Measurements from ENCODE around the gene INPP5K. TPM values are rescaled to one million over a fixed set of nuclear protein-coding genes. Genes with fewer than 3 reads are reported as not detected.

INPP5K gene
- total and polyA plus RNA-seq, 2 experiments from 2014 or later: 36.1 to 42.3 TPM

- in situ Hi-C loops (cut with MboI): no loop called here
- peak overlapping the region; percentile 82 for H3K4me3 ChIP-seq
- 0 to 3% methylated on average over 10 to 52 of the region's 62 CpGs for WGBS, 2 experiments (ENCODE audit: low coverage in 1 of 2, low lambda C conversion rate in 2 of 2, missing lambda C conversion rate in 2 of 2)
- TF ChIP-seq EZH2phosphoT487 (IDR thresholded peaks at IDR 0.05; ENCODE audit: insufficient read depth, low read depth): no peak
- no peak for TF ChIP-seq EZH2 (IDR thresholded peaks at IDR 0.05; ENCODE audit: insufficient read depth, poor library complexity, severe bottlenecking)
- peaks cover 46% of the 10 kb centered on the region for H3K79me2 ChIP-seq (ENCODE audit: insufficient read depth)
- H3K4me2 ChIP-seq (ENCODE audit: unreplicated experiment): peak overlapping the region; percentile 80
- peak; percentile 68 for DNase-seq
- H3K9ac ChIP-seq: peak overlapping the region; percentile 89
- no peaks in the 10 kb centered on the region for H3K9me3 ChIP-seq (ENCODE audit: low read depth)
- no peaks in the 10 kb centered on the region for H3K9me2 ChIP-seq (ENCODE audit: insufficient read depth)
- no peaks in the 10 kb centered on the region for H3K27me3 ChIP-seq (replicated peaks; ENCODE audit: insufficient read depth)
- peaks cover 11% of the 10 kb centered on the region for H3F3A ChIP-seq (ENCODE audit: insufficient read depth)
- no peak overlapping the region for H2AFZ ChIP-seq
- H4K20me1 ChIP-seq (ENCODE audit: insufficient read depth): peaks cover 6% of the 10 kb centered on the region; the same call in 1 of the 2 replicates
- peak overlapping the region; percentile 79 for H3K27ac ChIP-seq
- H3K36me3 ChIP-seq (ENCODE audit: low read depth): no peaks in the 10 kb centered on the region
- peaks cover 22% of the 10 kb centered on the region for H3K4me1 ChIP-seq (ENCODE audit: insufficient read depth)
Observed at GRCh38 chr17:1562176-1562643, 45.8 kb upstream of the INPP5K start.

GRCh38 chr17:1561420-1562175 lies 45.2 kb upstream of the INPP5K start:
- Histone ChIP-seq H3K79me2 (ENCODE audit: insufficient read depth) (peaks cover 47% of the 10 kb centered on the region), H3K36me3 (ENCODE audit: low read depth) (no peaks in the 10 kb centered on the region), H3K4me1 (ENCODE audit: insufficient read depth) (peaks cover 28% of the 10 kb centered on the region), H3K4me2 (ENCODE audit: unreplicated experiment) (peak overlapping the region; percentile 80), H3K9ac (peak overlapping the region; percentile 89), H3K27ac (peak overlapping the region; percentile 79), H3F3A (ENCODE audit: insufficient read depth) (peaks cover 15% of the 10 kb centered on the region), H3K4me3 (peak overlapping the region; percentile 82), H2AFZ (no peak overlapping the region), H3K9me2 (ENCODE audit: insufficient read depth) (no peaks in the 10 kb centered on the region), H4K20me1 (ENCODE audit: insufficient read depth) (peaks cover 6% of the 10 kb centered on the region; the same call in 1 of the 2 replicates), H3K9me3 (ENCODE audit: low read depth) (no peaks in the 10 kb centered on the region), H3K27me3 (replicated peaks; ENCODE audit: insufficient read depth) (no peaks in the 10 kb centered on the region)
- in situ Hi-C loops (cut with MboI): no loop called here
- peak; percentile 69 for DNase-seq
- TF ChIP-seq EZH2 (IDR thresholded peaks at IDR 0.05; ENCODE audit: insufficient read depth, poor library complexity, severe bottlenecking): no peak
- TF ChIP-seq EZH2phosphoT487 (IDR thresholded peaks at IDR 0.05; ENCODE audit: insufficient read depth, low read depth): no peak
- WGBS, 2 experiments (ENCODE audit: low coverage in 1 of 2, low lambda C conversion rate in 2 of 2, missing lambda C conversion rate in 2 of 2): 2 to 7% methylated on average over 20 to 36 of the region's 47 CpGs

- Histone ChIP-seq H3K4me2 (ENCODE audit: unreplicated experiment) (peak overlapping the region; percentile 80), H3K27me3 (replicated peaks; ENCODE audit: insufficient read depth) (no peaks in the 10 kb centered on the region), H3K4me1 (ENCODE audit: insufficient read depth) (peaks cover 29% of the 10 kb centered on the region), H3K4me3 (peak overlapping the region; percentile 82), H3K27ac (no peak overlapping the region), H3K9ac (peak overlapping the region; percentile 89), H3K9me2 (ENCODE audit: insufficient read depth) (no peaks in the 10 kb centered on the region), H3K36me3 (ENCODE audit: low read depth) (no peaks in the 10 kb centered on the region), H3K79me2 (ENCODE audit: insufficient read depth) (peaks cover 54% of the 10 kb centered on the region), H3F3A (ENCODE audit: insufficient read depth) (peaks cover 15% of the 10 kb centered on the region), H2AFZ (no peak overlapping the region), H3K9me3 (ENCODE audit: low read depth) (no peaks in the 10 kb centered on the region), H4K20me1 (ENCODE audit: insufficient read depth) (peaks cover 6% of the 10 kb centered on the region; the same call in 1 of the 2 replicates)
- in situ Hi-C loops (cut with MboI): no loop called here
- WGBS, 2 experiments (ENCODE audit: low coverage in 1 of 2, low lambda C conversion rate in 2 of 2, missing lambda C conversion rate in 2 of 2): 73 to 77% methylated on average over 7 of the region's 7 CpGs
- DNase-seq: peak; percentile 18
- no peak for TF ChIP-seq EZH2 (IDR thresholded peaks at IDR 0.05; ENCODE audit: insufficient read depth, poor library complexity, severe bottlenecking)
- TF ChIP-seq EZH2phosphoT487 (IDR thresholded peaks at IDR 0.05; ENCODE audit: insufficient read depth, low read depth): no peak
Observed at GRCh38 chr17:1560858-1561355, 44.5 kb upstream of the INPP5K start.

DNA sequence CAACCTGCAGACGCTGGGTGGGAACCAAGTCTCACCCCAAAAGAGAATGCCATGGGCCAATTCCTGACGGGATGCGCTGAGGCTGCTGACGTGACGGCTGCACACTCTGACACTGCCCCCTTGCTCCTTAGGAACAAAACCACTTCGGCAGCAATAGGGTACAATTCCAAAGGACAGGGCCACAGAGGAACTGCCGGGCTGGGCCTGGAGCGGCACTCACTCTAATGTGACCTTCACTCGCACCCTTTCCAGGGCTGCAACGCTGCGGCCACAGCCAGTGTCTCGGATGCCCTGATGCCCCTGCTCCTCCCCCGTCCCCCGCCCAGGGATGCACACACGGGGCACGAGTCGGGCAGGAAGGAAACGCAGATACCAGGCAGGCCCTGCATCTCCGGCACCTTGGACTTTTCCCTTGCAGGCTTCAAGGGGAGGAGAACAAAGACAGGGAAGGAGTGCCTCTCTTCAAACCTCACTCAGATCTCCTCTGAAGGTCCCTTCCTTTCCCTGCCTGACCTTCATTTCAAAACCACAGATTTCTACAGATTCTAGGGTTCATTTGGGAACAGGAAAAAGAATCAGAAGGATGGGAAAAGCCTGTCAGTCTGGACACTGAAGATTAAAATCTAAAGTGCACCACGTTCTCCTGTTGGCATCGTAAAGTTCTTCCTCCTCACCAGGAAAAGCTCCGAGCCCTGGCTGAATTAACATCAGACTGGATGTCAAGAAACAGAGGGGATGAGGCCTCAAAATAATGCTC lies 43.9 kb upstream of the INPP5K start:
- Histone ChIP-seq H3F3A (ENCODE audit: insufficient read depth) (peaks cover 15% of the 10 kb centered on the region), H4K20me1 (ENCODE audit: insufficient read depth) (peaks cover 6% of the 10 kb centered on the region; the same call in 1 of the 2 replicates), H3K4me3 (0 out of 2 replicates have a peak overlapping the region, but pooled peaks have one; percentile 82), H3K9me2 (ENCODE audit: insufficient read depth) (no peaks in the 10 kb centered on the region), H3K9me3 (ENCODE audit: low read depth) (no peaks in the 10 kb centered on the region), H3K27ac (no peak overlapping the region), H3K9ac (peak overlapping the region; percentile 89; the same call in 1 of the 2 replicates), H3K79me2 (ENCODE audit: insufficient read depth) (peaks cover 61% of the 10 kb centered on the region), H3K27me3 (replicated peaks; ENCODE audit: insufficient read depth) (no peaks in the 10 kb centered on the region), H2AFZ (no peak overlapping the region), H3K4me1 (ENCODE audit: insufficient read depth) (peaks cover 29% of the 10 kb centered on the region), H3K36me3 (ENCODE audit: low read depth) (no peaks in the 10 kb centered on the region), H3K4me2 (ENCODE audit: unreplicated experiment) (peak overlapping the region; percentile 80)
- in situ Hi-C loops (cut with MboI): no loop called here
- no peak for DNase-seq
- 74 to 84% methylated on average over 22 of the region's 22 CpGs for WGBS, 2 experiments (ENCODE audit: low coverage in 1 of 2, low lambda C conversion rate in 2 of 2, missing lambda C conversion rate in 2 of 2)
- TF ChIP-seq EZH2phosphoT487 (IDR thresholded peaks at IDR 0.05; ENCODE audit: insufficient read depth, low read depth): no peak
- TF ChIP-seq EZH2 (IDR thresholded peaks at IDR 0.05; ENCODE audit: insufficient read depth, poor library complexity, severe bottlenecking): no peak

Data from GM23248 (cell line).